Coronary artery (tissue), 2 donors: ENCODE measurements around the gene INIP.

Source experiments
- DNase-seq: peaks from one replicate; pipeline ENCODE4 v3.0.0-alpha.2; 2017; ENCODE audit warnings: low spot score
- H3K27ac ChIP-seq, 2 donors: fragments of 200-600 bp; sonication (generic); one replicate each; pipeline ENCODE4 v1.5.1; 2016 to 2019
- H3K4me3 ChIP-seq: fragments of 200-600 bp; sonication (generic); 2 replicates; pipeline ENCODE4 v1.5.1; 2016; ENCODE audit warnings: mild to moderate bottlenecking, moderate library complexity
- TF ChIP-seq, protein P1 (sequence below): fragments of 200-600 bp; sonication (generic); IDR thresholded peaks from one replicate; pipeline ENCODE4 v1.5.1; 2019; ENCODE audit warnings: antibody characterized with exemption

The INIP gene

DNA sequence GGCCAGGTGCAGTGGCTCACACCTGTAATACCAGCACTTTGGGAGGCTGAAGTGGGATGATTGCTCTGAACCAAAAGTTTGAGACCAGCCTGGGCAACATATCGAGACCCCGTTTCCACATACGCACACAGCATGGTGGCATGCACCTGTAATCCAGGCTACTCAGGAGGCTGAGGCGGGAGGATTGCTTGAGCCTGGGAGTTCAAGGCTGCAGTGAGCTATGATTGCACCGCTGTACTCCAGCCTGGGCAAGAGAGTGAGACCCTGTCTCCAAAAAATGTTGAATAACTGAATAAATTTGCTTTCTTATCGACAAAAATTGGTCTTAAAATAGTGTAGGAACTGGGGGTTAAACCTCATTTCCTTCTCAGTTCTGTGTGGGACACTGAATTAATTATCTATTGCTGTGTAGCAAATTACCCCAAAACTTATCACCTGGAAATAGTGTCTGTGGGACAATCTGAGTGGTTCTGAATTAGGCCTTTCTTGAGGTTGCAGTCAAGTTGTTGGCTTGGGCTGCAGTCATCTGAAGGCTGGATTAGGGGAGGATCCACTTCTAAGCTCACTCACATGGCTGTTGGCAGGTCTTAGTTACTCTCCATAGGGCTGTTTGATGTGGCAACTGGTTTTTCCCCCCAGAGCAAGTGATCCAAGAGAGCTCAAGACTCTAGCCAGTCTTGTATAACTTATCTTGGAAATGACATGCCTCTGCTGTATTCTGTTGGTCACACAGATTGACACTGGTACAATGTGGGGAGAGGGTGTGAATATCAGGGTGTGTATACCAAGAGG is 34.6 kb upstream of the INIP start:
- no peak for DNase-seq
- peak overlapping the region in 1 of 2 donors; percentile 85 for H3K27ac ChIP-seq
- peak overlapping the region; percentile 98 for H3K4me3 ChIP-seq
- TF ChIP-seq, protein P1, sequence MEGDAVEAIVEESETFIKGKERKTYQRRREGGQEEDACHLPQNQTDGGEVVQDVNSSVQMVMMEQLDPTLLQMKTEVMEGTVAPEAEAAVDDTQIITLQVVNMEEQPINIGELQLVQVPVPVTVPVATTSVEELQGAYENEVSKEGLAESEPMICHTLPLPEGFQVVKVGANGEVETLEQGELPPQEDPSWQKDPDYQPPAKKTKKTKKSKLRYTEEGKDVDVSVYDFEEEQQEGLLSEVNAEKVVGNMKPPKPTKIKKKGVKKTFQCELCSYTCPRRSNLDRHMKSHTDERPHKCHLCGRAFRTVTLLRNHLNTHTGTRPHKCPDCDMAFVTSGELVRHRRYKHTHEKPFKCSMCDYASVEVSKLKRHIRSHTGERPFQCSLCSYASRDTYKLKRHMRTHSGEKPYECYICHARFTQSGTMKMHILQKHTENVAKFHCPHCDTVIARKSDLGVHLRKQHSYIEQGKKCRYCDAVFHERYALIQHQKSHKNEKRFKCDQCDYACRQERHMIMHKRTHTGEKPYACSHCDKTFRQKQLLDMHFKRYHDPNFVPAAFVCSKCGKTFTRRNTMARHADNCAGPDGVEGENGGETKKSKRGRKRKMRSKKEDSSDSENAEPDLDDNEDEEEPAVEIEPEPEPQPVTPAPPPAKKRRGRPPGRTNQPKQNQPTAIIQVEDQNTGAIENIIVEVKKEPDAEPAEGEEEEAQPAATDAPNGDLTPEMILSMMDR: no peak

- H3K27ac ChIP-seq: peak overlapping the region; percentile 84 to 85
- peak overlapping the region; percentile 98 for H3K4me3 ChIP-seq
- TF ChIP-seq, protein P1: no peak
- peak; percentile 80 for DNase-seq
Observed at GRCh38 chr9:112751056-112751795, 33.3 kb upstream of the INIP start.

DNA sequence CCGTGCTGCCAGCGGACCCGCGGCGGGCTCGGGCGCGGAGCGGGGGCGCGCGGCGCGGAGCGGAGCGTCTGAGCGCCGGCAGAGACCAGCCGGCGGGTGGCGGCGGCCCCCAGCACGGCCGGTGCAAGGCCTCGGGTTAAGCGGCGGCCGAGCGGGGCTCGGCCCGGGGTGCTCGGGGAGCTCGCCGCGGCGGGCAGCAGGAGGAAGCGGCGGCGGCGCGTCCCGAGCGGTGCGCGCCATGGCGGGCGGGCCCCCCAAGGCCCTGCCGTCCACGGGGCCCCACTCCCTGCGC is 32.8 kb upstream of the INIP start:
- TF ChIP-seq, protein P1: no peak
- H3K27ac ChIP-seq: peak overlapping the region; percentile 84 to 85
- no peak for DNase-seq
- peak overlapping the region; percentile 98 for H3K4me3 ChIP-seq

DNA sequence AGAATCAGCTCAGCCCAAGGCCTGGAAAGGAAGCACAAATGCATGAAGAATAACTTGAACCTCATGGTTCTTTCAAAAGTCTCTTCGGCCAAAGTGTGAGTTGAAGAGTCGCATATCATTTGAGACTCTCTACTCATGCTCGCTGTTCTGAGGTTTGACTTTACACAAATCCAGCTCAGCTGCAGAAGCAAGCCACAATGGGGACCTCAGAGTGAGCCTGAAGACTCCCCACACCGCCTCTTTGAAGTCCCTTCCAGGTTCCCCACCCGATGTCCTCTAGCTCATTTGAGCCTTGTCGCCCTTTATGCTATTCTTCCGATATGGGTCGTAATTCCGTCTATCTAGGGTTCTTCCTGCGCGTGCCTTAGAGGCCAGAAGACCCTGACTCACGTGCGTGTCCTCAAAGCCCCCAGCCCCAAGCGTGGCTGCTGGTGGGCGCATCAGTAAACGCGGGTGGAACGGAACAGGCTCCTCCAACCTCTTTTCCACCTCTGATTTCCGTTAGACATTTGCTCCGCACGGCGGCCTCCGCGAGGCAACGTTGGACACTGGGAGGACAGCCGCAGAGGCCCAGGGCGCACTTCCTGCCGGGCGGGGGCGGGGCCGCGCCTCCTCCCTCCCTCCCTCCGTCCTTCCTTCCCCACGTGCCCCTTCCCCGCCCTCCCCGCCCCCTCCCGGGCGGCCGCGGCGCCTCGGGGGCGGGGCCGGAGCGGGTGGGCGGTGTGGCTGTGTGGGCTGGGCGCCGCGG is 32.3 kb upstream of the INIP start, which contains the start of gene SNX30:
SNX30 (plus strand) TSS at position 745 of the 748 bp plus-strand sequence. CDS start 242 bp downstream, outside the sequence.
- peak within 1 kb of the TSS; percentile 98 for H3K4me3 ChIP-seq
- DNase-seq: peak; percentile 94
- TF ChIP-seq, protein P1: no peak
- peak within 1 kb of the TSS; percentile 84 to 85 for H3K27ac ChIP-seq

GRCh38 chr9:112747094-112747493 is 29.2 kb upstream of the INIP start:
- no peak for DNase-seq

DNA sequence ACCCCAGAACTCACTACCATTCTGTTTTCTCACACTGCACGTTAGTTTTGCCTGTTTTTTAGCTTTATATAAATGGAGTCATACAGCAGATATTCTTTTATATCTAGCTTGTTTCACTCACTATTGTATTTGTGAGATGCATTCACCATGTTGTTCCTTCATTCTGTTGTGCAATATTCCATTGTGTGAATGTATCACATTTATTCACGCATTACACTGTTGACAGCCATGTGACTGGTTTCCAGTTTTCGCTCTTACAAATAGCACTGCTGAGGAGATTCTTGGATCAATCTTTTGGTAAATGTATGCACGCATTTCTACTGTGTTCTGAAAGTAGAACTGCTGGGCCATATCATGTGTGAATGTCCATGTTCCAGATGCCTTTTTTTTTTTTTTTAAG is 26.3 kb upstream of the INIP start:
- DNase-seq: no peak
- Histone ChIP-seq H3K4me3 (no peak overlapping the region), H3K27ac (no peak overlapping the region)
- TF ChIP-seq, protein P1: no peak

More at GRCh38 chr9:112747094-112747493, 29.2 kb upstream of the INIP start:
- H3K27ac ChIP-seq: no peak overlapping the region
- TF ChIP-seq, protein P1: no peak
- no peak overlapping the region for H3K4me3 ChIP-seq
